Activated CD4-positive, alpha-beta T cell treated with anti-CD3 and anti-CD28 coated beads, Interleukin-2, amount 10 ng/mL, durations not matched to agents 7 days and 5 days (primary cell): ENCODE results near the gene MYBPH. TPM values are rescaled to one million over a fixed set of nuclear protein-coding genes. Genes with fewer than 3 reads are reported as not detected.

Experiments used
- CTCF ChIA-PET: fragments of 350-600 bp; sonication (Branson Sonifier 250); formaldehyde crosslinking; loops from one replicate; lab custom pipeline; 2021; ENCODE audit warnings: antibody characterized with exemption; lab: Charles Lee
- POLR2A ChIA-PET: fragments of 350-600 bp; sonication (Branson Sonifier 250); formaldehyde crosslinking; loops from one replicate; lab custom pipeline; 2021; ENCODE audit warnings: antibody characterized with exemption; lab: Charles Lee
- DNase-seq: peaks from one replicate; pipeline ENCODE4 v3.0.0-alpha.2; 2020
- H3K27ac Mint-ChIP-seq: one replicate; pipeline ENCODE4 v1.8.0; 2021; ENCODE audit warnings: mild to moderate bottlenecking, moderate library complexity, mixed read lengths
- H3K27me3 Mint-ChIP-seq: one replicate; pipeline ENCODE4 v1.8.0; 2021; ENCODE audit warnings: mixed read lengths
- H3K36me3 Mint-ChIP-seq: one replicate; pipeline ENCODE4 v1.8.0; 2021; ENCODE audit warnings: low read depth, mixed read lengths
- H3K4me1 Mint-ChIP-seq: one replicate; pipeline ENCODE4 v1.8.0; 2021; ENCODE audit warnings: mixed read lengths
- H3K4me3 Mint-ChIP-seq: one replicate; pipeline ENCODE4 v1.8.0; 2021; ENCODE audit warnings: mild to moderate bottlenecking, moderate library complexity, mixed read lengths
- H3K9me3 Mint-ChIP-seq: one replicate; pipeline ENCODE4 v1.8.0; 2021; ENCODE audit warnings: mixed read lengths
- total RNA-seq, 2 experiments: library from RNA; stranded (reverse); gene quantifications; one replicate each; pipeline ENCODE4 v1.2.3, GENCODE V29; 2021

The MYBPH gene
- total RNA-seq, 2 experiments from 2014 or later = not detected

GRCh38 chr1:203197625-203198024 is 22.0 kb upstream of the MYBPH start:
- no peak for DNase-seq
- H3K4me1 Mint-ChIP-seq = no peaks in the 10 kb centered on the region
- ChIA-PET POLR2A (no interaction called here), CTCF (interaction anchor here (0.6 to 1.8 kb wide), 2 partner anchors 17 to 80 kb away, joined by 3 to 4 read pairs; no protein-coding TSS in a partner anchor)
- H3K9me3 Mint-ChIP-seq = no peaks in the 10 kb centered on the region
- H3K27me3 Mint-ChIP-seq = peaks cover 16% of the 10 kb centered on the region
- H3K27ac Mint-ChIP-seq = no peak overlapping the region
- H3K4me3 Mint-ChIP-seq = no peak overlapping the region
- H3K36me3 Mint-ChIP-seq = no peaks in the 10 kb centered on the region

- CTCF ChIA-PET = interaction anchor here (0.9 to 1.8 kb wide), 3 partner anchors 13 to 189 kb away, joined by 4 to 6 read pairs (median 4); no protein-coding TSS in a partner anchor
- POLR2A ChIA-PET = no interaction called here
- Mint-ChIP-seq H3K36me3 (no peaks in the 10 kb centered on the region), H3K4me1 (no peaks in the 10 kb centered on the region), H3K9me3 (no peaks in the 10 kb centered on the region), H3K4me3 (no peak overlapping the region), H3K27me3 (peaks cover 14% of the 10 kb centered on the region), H3K27ac (no peak overlapping the region)
- no peak for DNase-seq
Observed at GRCh38 chr1:203196371-203196770, 20.7 kb upstream of the MYBPH start.

GRCh38 chr1:203190949-203191348 is 15.3 kb upstream of the MYBPH start:
- DNase-seq = no peak
- no peaks in the 10 kb centered on the region for H3K36me3 Mint-ChIP-seq
- H3K4me3 Mint-ChIP-seq = no peak overlapping the region
- ChIA-PET CTCF (no interaction called here), POLR2A (no interaction called here)
- no peaks in the 10 kb centered on the region for H3K4me1 Mint-ChIP-seq
- peaks cover 2% of the 10 kb centered on the region for H3K27me3 Mint-ChIP-seq
- no peaks in the 10 kb centered on the region for H3K9me3 Mint-ChIP-seq
- no peak overlapping the region for H3K27ac Mint-ChIP-seq

GRCh38 chr1:203189951-203190352 is 14.3 kb upstream of the MYBPH start:
- H3K27ac Mint-ChIP-seq = no peak overlapping the region
- no peaks in the 10 kb centered on the region for H3K9me3 Mint-ChIP-seq
- POLR2A ChIA-PET = no interaction called here
- CTCF ChIA-PET = no interaction called here
- peaks cover 2% of the 10 kb centered on the region for H3K27me3 Mint-ChIP-seq
- H3K4me3 Mint-ChIP-seq = no peak overlapping the region
- no peak for DNase-seq
- H3K36me3 Mint-ChIP-seq = no peaks in the 10 kb centered on the region
- no peaks in the 10 kb centered on the region for H3K4me1 Mint-ChIP-seq

GRCh38 chr1:203188686-203189232 is 13.1 kb upstream of the MYBPH start:
- ChIA-PET POLR2A (no interaction called here), CTCF (no interaction called here)
- Mint-ChIP-seq H3K27me3 (peaks cover 2% of the 10 kb centered on the region), H3K9me3 (no peaks in the 10 kb centered on the region), H3K36me3 (no peaks in the 10 kb centered on the region), H3K4me3 (no peak overlapping the region), H3K27ac (no peak overlapping the region), H3K4me1 (no peaks in the 10 kb centered on the region)
- no peak for DNase-seq

- ChIA-PET CTCF (no interaction called here), POLR2A (no interaction called here)
Observed at GRCh38 chr1:203187689-203188264, 12.2 kb upstream of the MYBPH start.

GRCh38 chr1:203187304-203187685 is 11.7 kb upstream of the MYBPH start:
- Mint-ChIP-seq H3K27ac (no peak overlapping the region), H3K9me3 (no peaks in the 10 kb centered on the region), H3K4me3 (no peak overlapping the region), H3K27me3 (peaks cover 2% of the 10 kb centered on the region), H3K36me3 (no peaks in the 10 kb centered on the region), H3K4me1 (no peaks in the 10 kb centered on the region)
- ChIA-PET POLR2A (no interaction called here), CTCF (no interaction called here)
- DNase-seq = no peak

More at GRCh38 chr1:203187689-203188264, 12.2 kb upstream of the MYBPH start:
- Mint-ChIP-seq H3K4me1 (no peaks in the 10 kb centered on the region), H3K27ac (no peak overlapping the region), H3K36me3 (no peaks in the 10 kb centered on the region), H3K4me3 (no peak overlapping the region), H3K27me3 (peaks cover 2% of the 10 kb centered on the region), H3K9me3 (no peaks in the 10 kb centered on the region)
- no peak for DNase-seq

- ChIA-PET CTCF (no interaction called here), POLR2A (no interaction called here)
- Mint-ChIP-seq H3K27me3 (peaks cover 2% of the 10 kb centered on the region), H3K27ac (no peak within 1 kb of the TSS), H3K4me1 (no peaks in the 10 kb centered on the region), H3K9me3 (no peaks in the 10 kb centered on the region), H3K36me3 (no peaks in the 10 kb centered on the region), H3K4me3 (no peak within 1 kb of the TSS)
- no peak for DNase-seq
Observed at GRCh38 chr1:203186446-203187303, 11.0 kb upstream of the MYBPH start, which contains the start of gene CHI3L1. CHI3L1 (minus strand) TSS chr1:203186704; CDS start chr1:203186623, 81 bp downstream.

GRCh38 chr1:203186091-203186445 is 10.4 kb upstream of the MYBPH start:
- Mint-ChIP-seq H3K4me3 (no peak overlapping the region), H3K36me3 (no peaks in the 10 kb centered on the region)
- CTCF ChIA-PET = no interaction called here

GRCh38 chr1:203185585-203185984 is 10.0 kb upstream of the MYBPH start:
- ChIA-PET CTCF (interaction anchor here (0.9 kb wide), 1 partner anchor 15 kb away, joined by 3 read pairs; no protein-coding TSS in a partner anchor), POLR2A (no interaction called here)
- Mint-ChIP-seq H3K36me3 (no peaks in the 10 kb centered on the region), H3K27me3 (peaks cover 2% of the 10 kb centered on the region), H3K4me1 (no peaks in the 10 kb centered on the region), H3K9me3 (no peaks in the 10 kb centered on the region), H3K4me3 (no peak overlapping the region), H3K27ac (no peak overlapping the region)
- no peak for DNase-seq

More at GRCh38 chr1:203186091-203186445, 10.4 kb upstream of the MYBPH start:
- peaks cover 2% of the 10 kb centered on the region for H3K27me3 Mint-ChIP-seq
- POLR2A ChIA-PET = no interaction called here
- no peak overlapping the region for H3K27ac Mint-ChIP-seq
- H3K9me3 Mint-ChIP-seq = no peaks in the 10 kb centered on the region
- no peaks in the 10 kb centered on the region for H3K4me1 Mint-ChIP-seq
- DNase-seq = no peak

GRCh38 chr1:203185061-203185461 is 9.4 kb upstream of the MYBPH start:
- ChIA-PET CTCF (interaction anchor here (0.9 kb wide), 1 partner anchor 14 kb away, joined by 3 read pairs; no protein-coding TSS in a partner anchor), POLR2A (no interaction called here)
- Mint-ChIP-seq H3K36me3 (no peaks in the 10 kb centered on the region), H3K27ac (no peak overlapping the region), H3K9me3 (no peaks in the 10 kb centered on the region), H3K27me3 (peaks cover 2% of the 10 kb centered on the region), H3K4me3 (no peak overlapping the region), H3K4me1 (no peaks in the 10 kb centered on the region)
- DNase-seq = no peak

GRCh38 chr1:203184467-203184866 is 8.8 kb upstream of the MYBPH start:
- no peak overlapping the region for H3K27ac Mint-ChIP-seq
- ChIA-PET CTCF (no interaction called here), POLR2A (no interaction called here)
- H3K4me3 Mint-ChIP-seq = no peak overlapping the region
- no peaks in the 10 kb centered on the region for H3K4me1 Mint-ChIP-seq
- peaks cover 2% of the 10 kb centered on the region for H3K27me3 Mint-ChIP-seq
- DNase-seq = no peak
- no peaks in the 10 kb centered on the region for H3K9me3 Mint-ChIP-seq
- no peaks in the 10 kb centered on the region for H3K36me3 Mint-ChIP-seq

GRCh38 chr1:203183828-203184227 is 8.2 kb upstream of the MYBPH start:
- peaks cover 2% of the 10 kb centered on the region for H3K27me3 Mint-ChIP-seq
- CTCF ChIA-PET = no interaction called here
- H3K9me3 Mint-ChIP-seq = no peaks in the 10 kb centered on the region
- H3K27ac Mint-ChIP-seq = no peak overlapping the region
- no peak overlapping the region for H3K4me3 Mint-ChIP-seq
- POLR2A ChIA-PET = no interaction called here
- H3K36me3 Mint-ChIP-seq = no peaks in the 10 kb centered on the region
- DNase-seq = no peak
- no peaks in the 10 kb centered on the region for H3K4me1 Mint-ChIP-seq
